Mesothelial cell of epicardium (in vitro differentiated cells): ENCODE results near the gene KRTAP3-2. TPM values are rescaled to one million over a fixed set of nuclear protein-coding genes. Genes with fewer than 3 reads are reported as not detected.
A peak's percentile ranks its signal among the peaks of the same experiment; 100 is the strongest.

Experiments
- DNase-seq, 2 experiments: peaks; one replicate each; pipeline ENCODE4 v3.0.0; 2021; ENCODE audit warnings: low spot score in 2 of 2; ENCODE audit not compliant: unreplicated experiment in 2 of 2
- H3K27ac Mint-ChIP-seq: 2 replicates; pipeline ENCODE4 v1.8.0; 2021; ENCODE audit warnings: mixed read lengths
- H3K27me3 Mint-ChIP-seq: 2 replicates; pipeline ENCODE4 v1.8.0; 2021; ENCODE audit warnings: low read depth, mixed read lengths
- H3K36me3 Mint-ChIP-seq: 2 replicates; pipeline ENCODE4 v1.8.0; 2021; ENCODE audit warnings: mixed read lengths
- H3K4me1 Mint-ChIP-seq: 2 replicates; pipeline ENCODE4 v1.8.0; 2021; ENCODE audit warnings: mixed read lengths
- H3K4me3 Mint-ChIP-seq: 2 replicates; pipeline ENCODE4 v1.8.0; 2021; ENCODE audit warnings: mild to moderate bottlenecking, moderate library complexity, mixed read lengths
- H3K9me3 Mint-ChIP-seq: 2 replicates; pipeline ENCODE4 v1.8.0; 2021; ENCODE audit warnings: mixed read lengths
- total RNA-seq: library from RNA; stranded (reverse); gene quantifications from 3 replicates; pipeline ENCODE4 v1.2.1, GENCODE V29; 2021
- TF ChIP-seq, protein P1 (sequence below): fragments of 200-600 bp; sonication (generic); IDR thresholded peaks from one replicate; pipeline ENCODE4 v1.5.0; 2021; ENCODE audit warnings: antibody characterized with exemption; ENCODE audit not compliant: unreplicated experiment

KRTAP3-2 gene
- total RNA-seq, 1 donor from 2014 or later, result not detected

DNA sequence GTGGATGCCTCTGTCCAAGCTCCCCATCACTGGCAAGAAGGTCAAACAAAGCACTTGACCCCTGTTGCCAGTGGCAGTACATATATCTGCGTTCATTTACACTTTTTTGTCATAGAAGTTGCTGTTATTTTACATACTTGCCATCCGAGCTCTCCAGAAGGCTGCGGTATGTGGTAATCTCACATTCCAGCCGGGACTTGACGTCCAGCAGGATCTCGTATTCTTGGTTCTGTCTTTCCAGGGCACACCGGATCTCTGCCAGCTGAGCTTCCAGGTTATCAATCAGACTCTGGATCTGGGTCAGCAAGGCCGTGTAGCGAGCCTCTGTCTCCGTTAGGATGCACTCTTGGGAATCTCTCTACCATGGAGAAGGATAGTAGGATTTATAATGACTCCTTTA, 39.6 kb downstream of the KRTAP3-2 start:
- TF ChIP-seq, protein P1, sequence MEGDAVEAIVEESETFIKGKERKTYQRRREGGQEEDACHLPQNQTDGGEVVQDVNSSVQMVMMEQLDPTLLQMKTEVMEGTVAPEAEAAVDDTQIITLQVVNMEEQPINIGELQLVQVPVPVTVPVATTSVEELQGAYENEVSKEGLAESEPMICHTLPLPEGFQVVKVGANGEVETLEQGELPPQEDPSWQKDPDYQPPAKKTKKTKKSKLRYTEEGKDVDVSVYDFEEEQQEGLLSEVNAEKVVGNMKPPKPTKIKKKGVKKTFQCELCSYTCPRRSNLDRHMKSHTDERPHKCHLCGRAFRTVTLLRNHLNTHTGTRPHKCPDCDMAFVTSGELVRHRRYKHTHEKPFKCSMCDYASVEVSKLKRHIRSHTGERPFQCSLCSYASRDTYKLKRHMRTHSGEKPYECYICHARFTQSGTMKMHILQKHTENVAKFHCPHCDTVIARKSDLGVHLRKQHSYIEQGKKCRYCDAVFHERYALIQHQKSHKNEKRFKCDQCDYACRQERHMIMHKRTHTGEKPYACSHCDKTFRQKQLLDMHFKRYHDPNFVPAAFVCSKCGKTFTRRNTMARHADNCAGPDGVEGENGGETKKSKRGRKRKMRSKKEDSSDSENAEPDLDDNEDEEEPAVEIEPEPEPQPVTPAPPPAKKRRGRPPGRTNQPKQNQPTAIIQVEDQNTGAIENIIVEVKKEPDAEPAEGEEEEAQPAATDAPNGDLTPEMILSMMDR, result no peak
- DNase-seq, result no peak
- Mint-ChIP-seq H3K27ac (peak overlapping the region; percentile 95), H3K9me3 (peaks cover 4% of the 10 kb centered on the region), H3K27me3 (no peaks in the 10 kb centered on the region), H3K36me3 (no peaks in the 10 kb centered on the region), H3K4me3 (peak overlapping the region; percentile 39), H3K4me1 (peaks cover 52% of the 10 kb centered on the region)

DNA sequence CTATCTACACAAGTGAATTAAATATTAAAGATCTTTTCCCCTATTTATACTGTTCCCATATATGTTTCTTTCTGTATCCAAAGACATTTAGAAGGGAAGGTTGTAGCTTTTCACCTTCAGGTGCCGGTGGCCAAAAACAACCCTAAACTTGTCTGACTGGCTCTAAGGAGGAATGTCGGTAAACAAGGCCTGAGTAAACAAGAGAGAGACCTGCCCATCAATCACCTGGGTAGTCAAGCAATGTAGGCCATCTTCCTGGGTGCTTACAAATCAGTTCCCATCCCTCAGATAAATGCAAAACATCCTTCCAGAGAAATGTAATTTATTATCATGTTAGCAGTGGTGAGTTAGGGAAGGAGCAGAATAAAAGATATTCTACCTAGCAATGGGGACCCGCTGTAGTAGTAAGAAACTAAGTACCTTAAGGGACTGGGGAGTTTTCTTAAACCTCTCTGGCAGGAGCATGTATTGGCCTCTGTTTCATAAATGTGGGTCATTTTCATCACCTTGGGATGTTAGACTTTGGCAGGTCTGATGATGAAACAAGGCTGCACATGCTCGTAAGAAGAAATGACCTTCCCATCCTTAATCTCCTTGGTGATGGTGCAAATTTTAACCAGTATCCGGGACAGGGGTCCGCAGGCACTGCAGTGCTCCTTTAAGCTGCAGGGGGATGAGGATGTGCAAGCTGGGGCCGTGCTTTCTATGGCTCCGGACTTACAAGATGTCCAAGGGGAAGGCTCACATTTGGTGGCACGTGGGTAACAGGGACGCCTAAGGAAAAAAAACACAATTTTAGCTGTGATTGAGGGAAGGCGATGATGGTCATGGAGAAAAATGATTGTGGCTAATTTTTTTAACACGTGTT, 41.4 kb downstream of the KRTAP3-2 start:
- Mint-ChIP-seq H3K27me3 (no peaks in the 10 kb centered on the region), H3K27ac (peak overlapping the region; percentile 96), H3K4me1 (peaks cover 58% of the 10 kb centered on the region), H3K36me3 (no peaks in the 10 kb centered on the region), H3K9me3 (peaks cover 2% of the 10 kb centered on the region), H3K4me3 (no peak overlapping the region)
- TF ChIP-seq, protein P1, result no peak
- DNase-seq, result no peak

DNA sequence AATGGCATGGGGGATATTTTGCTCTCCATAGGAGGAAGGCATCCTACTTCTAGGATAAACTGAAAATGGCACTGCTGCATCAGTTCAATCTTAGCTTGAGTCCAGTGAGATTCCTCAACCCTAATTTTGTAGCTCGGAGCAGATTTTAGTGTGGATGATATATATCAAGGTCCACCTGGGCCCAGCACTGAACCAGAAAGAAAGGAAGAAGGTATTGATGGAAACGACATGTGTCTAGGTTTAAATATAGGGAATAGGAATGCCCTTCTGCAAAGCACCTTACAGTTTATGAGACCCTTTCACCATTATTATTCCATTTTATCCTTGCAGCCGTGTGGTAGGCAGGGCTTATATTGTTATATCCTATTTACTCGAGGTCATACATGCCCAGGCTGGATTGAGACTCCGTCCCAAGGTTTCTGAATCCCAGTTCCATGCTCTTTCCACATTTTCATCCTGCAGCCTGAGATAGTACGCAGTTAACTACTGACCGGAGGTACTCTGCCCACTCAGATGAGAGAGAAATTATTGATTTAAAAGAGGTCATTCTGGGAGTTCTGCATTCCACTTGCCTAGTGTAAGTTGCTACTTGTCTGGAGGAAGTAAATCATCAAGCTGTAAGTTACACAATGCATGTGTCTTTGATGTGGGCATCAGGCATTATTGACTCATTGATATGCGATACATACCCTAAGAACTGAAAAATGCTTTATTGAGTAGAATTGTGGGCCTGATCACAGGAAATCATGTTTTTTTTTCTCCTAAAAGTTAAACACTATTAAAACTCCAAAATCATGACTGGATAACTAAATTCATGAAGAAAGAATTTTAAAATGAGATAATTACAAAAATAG, 43.1 kb downstream of the KRTAP3-2 start:
- TF ChIP-seq, protein P1, result no peak
- H3K27ac Mint-ChIP-seq, result peak overlapping the region; percentile 96
- peaks cover 69% of the 10 kb centered on the region for H3K4me1 Mint-ChIP-seq
- DNase-seq, result no peak
- H3K27me3 Mint-ChIP-seq, result no peaks in the 10 kb centered on the region
- peak overlapping the region; percentile 3 for H3K4me3 Mint-ChIP-seq
- no peaks in the 10 kb centered on the region for H3K9me3 Mint-ChIP-seq
- H3K36me3 Mint-ChIP-seq, result no peaks in the 10 kb centered on the region

DNA sequence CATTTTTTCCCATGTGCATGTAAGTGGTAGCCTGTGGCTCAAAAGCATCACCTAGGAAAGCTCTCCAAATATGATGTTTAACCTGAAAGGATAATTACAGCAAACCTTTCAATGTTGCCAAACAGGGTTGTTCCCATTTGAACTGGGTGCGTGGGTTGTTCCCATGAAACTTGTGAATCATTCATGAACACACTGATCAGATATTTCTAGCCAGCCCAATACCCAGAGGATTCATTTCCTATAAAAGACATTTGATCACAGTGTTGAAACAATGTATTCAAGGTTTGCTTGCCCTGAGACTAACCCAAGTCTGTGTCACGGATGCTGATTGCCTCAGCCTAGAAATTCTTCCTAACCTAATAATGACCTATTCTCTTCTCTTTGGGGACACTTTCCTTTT, 45.8 kb downstream of the KRTAP3-2 start:
- no peaks in the 10 kb centered on the region for H3K36me3 Mint-ChIP-seq
- no peak overlapping the region for H3K4me3 Mint-ChIP-seq
- no peaks in the 10 kb centered on the region for H3K27me3 Mint-ChIP-seq
- H3K27ac Mint-ChIP-seq, result peak overlapping the region; percentile 88
- H3K9me3 Mint-ChIP-seq, result no peaks in the 10 kb centered on the region
- peaks cover 66% of the 10 kb centered on the region for H3K4me1 Mint-ChIP-seq
- no peak for DNase-seq
- TF ChIP-seq, protein P1, result no peak

DNA sequence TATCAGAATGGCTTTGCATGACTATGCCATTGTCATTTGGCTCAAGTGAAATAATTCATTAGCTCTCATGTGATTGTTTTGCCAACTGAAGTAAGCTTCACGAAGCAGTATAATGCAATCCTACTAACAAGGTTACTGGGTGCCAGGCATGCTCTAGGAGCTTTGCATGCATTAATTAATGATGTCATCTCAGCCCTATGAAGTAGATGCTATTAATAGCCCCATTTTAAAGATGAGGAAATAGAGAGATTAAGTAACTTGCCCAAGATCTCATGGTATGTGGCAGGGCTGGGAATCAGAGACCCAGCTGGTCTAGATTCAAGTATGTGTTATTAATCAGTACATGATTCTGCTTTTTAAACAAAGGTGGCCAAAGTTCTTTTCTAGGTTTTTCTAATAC, 47.0 kb downstream of the KRTAP3-2 start:
- TF ChIP-seq, protein P1, result no peak
- Mint-ChIP-seq H3K9me3 (no peaks in the 10 kb centered on the region), H3K27me3 (no peaks in the 10 kb centered on the region), H3K4me1 (peaks cover 56% of the 10 kb centered on the region), H3K36me3 (no peaks in the 10 kb centered on the region), H3K27ac (no peak overlapping the region), H3K4me3 (no peak overlapping the region)
- no peak for DNase-seq
